UCSD-AML1 (cell line): ENCODE measurements around the gene NIF3L1.

Source experiments
- DNase-seq: peaks from one replicate; lab custom pipeline; 2025; ENCODE audit not compliant: unreplicated experiment; lab: John Stamatoyannopoulos, UW

NIF3L1 gene, protein sequence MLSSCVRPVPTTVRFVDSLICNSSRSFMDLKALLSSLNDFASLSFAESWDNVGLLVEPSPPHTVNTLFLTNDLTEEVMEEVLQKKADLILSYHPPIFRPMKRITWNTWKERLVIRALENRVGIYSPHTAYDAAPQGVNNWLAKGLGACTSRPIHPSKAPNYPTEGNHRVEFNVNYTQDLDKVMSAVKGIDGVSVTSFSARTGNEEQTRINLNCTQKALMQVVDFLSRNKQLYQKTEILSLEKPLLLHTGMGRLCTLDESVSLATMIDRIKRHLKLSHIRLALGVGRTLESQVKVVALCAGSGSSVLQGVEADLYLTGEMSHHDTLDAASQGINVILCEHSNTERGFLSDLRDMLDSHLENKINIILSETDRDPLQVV

DNA sequence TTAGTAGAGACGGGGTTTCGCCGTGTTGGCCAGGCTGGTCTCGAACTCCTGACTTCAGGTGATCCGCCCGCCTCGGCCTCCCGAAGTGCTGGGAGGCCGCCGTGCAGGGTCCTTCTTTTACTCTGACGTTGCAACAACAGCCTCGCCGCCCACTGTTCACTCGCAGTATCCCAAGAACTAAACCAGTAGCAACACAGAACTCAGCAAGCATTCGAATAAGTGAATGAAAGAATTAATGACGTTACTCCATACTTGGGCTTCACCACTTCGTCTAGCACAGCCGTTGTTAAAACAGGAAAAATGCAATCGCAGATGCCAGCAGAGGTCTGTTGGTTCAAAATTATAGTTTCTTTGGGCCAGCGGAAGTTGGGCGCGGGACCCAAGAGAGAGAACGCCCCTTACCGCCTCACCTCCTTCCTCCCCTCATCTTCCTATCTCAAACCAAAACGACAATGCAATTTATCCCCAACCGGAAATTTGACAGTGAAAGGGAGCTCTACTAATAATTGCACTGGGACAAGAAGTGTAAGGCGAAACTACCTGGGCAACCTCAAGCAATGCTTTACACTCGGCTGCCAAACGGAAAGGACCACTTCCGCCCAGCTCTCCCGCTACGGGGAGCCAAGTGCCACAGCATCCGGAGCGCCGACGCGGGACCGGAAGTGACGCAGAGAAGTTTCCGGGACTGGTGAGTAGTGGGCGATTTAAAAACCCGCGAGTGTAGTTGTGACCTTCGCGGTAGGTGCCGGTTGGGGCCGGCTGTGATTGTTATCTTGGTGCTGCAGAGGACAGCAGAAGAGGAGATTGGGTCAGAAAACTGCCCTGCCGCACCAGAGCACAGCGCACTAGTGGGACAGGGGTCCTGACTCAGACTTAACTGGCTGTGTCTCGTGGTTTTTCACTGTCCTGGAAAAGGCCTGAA lies at the start of gene NIF3L1, which contains the start of gene PPIL3:
Gene NIF3L1 (plus strand): TSS at position 668 of the 922 bp plus-strand sequence. CDS start 2,573 bp downstream, outside the sequence.
Gene PPIL3 (minus strand): TSS at position 374 of the 922 bp plus-strand sequence. CDS start 1,462 bp downstream, outside the sequence.
- peak; percentile 97 for DNase-seq

DNA sequence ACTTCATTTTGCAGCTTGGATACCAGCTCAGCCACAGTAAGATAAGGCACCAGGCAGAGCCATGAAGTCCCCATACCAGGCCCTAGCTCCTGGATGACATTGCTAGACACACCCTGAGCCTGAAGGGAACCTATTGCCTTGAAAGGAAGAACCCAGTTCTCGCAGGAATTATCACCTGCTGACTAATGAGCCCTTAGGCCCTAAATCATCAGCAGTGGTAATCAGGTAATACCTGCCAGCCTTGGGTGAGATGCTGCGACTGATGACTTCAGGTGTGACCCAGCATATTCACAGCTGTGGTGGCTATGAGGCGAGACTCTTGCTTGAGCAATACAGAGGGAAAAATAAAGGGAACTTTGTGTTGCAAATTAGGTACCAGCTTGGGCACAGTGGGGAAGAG lies 49.7 kb upstream of the NIF3L1 start:
- no peak for DNase-seq

DNA sequence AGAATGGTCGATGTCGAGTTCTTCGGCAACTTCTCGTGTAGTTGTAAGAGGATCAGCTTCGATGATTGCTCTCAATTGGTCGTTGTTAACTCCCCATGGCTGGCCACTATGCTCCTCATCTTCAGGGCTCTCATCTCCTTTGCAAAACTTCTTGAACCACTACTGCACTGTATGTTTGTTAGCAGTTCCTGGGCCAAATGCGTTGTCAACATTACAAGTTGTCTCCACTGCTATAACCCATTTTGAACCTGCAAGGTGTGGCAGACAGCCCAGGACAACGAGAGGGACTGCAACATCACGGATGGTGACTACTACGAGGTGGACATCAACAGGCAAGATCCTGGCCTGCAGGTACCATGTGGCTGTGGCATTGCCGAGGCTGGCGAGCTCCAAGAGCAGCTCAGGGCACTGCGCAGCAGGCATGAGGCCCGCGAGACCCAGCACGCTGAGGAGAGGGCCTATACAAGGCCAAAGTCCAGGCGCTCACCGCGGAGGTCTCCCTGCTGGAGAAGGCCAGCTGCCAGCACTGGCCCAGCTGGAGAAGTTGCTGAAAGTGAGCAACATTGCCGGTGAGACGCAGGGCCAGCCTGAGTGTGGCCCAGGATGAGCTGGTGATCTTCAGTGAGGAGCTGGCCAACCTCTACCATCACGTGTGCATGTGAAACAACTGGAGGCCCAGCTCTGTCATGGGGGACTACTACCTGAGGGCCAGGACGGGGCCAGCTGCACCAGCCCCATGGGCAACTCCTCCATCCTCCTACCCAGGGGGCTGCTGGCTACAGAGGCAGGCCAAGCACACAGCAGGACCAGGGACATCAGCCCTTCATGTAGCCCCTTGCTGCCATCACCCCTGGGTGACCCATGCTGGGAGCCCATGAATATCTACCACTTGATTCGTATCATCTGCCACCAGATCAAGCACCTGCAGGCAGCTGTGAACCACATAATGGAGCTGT lies 44.9 kb upstream of the NIF3L1 start:
- DNase-seq: no peak

DNA sequence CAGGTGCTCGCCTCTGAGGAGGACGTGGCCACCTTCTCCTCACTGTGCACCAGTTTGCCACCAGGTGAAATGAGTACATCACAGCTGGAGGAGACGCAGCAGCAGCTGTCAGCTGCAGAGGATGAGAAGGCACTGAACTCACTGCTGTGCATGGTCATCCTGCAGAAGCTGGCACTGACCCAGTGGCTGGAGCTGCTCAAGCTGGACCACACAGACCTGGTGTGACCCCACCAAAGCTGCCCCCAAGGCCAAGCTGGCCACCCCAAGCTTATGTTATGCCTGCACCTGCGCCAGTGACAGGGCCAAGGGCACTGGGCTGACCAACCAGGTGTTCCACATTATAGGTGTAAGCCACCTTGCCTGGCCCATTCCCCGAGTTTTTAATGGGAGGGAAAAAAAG lies 44.0 kb upstream of the NIF3L1 start:
- no peak for DNase-seq

DNA sequence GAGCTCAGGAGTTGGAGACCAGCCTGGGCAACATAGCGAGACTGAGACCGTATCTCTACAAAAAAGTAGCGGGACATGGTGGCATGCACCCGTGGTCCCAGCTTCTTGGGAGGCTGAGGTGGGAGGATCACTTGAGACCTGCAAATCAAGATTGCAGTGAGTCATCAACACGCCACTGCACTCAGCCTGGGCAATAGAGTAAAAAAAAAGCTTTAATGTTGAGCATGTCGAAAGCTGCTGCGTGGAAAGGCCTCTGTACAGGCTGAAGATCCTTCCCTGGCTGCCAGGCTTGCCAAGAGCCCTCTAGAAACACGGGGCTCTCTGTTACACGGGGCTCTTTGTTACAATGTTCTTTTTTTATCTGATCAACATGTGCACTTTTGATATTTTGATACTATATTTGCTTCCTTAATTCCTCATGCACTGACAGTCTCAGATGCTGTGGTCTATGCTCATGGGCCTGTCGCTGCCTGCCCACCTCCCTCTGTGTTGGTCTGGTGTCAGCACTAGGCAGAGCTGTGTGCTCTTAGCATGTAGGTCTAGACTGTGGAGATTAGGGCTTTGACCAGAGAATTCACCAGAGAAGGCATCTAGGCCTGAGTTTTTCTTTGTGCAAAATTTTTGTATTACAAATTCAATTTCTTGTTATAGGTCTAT lies 43.4 kb upstream of the NIF3L1 start:
- no peak for DNase-seq

DNA sequence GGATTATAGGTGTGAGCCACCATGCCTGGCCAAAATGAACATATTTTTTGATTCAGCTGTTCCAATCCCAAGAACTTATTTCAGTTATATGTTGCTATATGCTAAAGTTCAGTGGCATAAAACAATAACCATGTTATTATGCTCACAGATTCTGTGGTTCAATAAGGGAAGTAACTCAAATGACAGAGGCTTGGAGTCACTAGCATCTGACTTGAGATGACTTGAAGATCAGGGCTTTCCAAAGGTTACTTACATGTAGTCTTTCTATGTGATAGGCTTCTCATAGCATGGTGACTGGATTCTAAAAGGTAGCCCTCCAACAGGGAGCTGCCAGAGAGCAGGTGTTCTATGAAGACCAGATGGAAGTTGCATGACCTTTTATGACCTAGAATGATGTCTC lies 41.9 kb upstream of the NIF3L1 start:
- no peak for DNase-seq

DNA sequence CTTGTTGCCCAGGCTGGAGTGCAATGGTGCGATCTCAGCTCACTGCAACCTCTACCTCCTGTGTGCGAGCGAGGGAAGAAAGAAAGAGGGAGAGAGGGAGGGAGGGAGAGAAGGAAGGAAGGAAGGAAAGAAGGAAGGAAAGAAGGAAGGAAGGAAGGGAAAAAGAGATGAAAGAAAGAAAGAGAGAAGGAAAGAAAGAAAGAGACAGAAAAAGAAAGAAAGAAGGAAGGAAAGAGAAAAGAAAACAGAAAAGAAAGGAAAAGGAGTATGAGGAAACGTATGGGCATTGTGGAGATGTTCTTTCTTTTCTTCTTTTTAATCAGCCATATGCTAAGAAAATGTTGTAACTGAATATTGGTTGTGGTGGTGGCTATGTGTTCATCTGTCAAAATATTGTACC lies 41.2 kb upstream of the NIF3L1 start:
- no peak for DNase-seq

DNA sequence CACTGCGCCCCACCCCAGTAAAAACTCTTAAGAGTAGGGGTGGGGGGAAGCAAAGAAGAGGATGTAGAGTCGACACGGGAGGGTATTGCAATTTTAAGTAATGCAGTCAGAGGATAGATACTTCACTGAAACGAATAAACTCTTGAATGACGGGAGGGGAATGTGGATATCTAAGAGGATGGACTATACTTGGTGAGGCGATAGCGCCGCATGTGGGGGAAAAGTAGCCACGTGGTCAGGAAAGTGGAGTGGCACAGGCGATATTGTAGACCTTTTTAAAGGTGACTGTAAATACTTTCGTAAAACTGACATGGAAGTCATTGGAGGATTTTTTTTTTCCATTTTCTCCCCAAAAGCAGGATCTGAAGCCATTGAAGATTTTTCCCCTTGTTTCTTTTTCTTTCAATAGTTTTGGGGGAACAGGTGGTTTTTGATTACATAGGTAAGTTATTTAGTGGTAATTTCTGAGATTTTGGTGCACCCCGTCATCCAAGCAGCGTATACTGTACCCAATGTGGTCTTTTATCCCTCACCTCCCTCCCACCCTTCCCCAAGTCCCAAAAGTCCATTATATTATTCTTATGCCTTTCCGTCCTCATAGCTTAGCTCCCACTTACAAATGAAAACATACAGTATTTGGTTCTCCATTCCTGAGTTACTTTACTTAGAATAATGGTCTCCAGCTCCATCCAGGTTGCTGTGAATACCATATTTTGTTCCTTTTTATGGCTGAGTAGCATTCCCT lies 38.5 kb upstream of the NIF3L1 start:
- no peak for DNase-seq

DNA sequence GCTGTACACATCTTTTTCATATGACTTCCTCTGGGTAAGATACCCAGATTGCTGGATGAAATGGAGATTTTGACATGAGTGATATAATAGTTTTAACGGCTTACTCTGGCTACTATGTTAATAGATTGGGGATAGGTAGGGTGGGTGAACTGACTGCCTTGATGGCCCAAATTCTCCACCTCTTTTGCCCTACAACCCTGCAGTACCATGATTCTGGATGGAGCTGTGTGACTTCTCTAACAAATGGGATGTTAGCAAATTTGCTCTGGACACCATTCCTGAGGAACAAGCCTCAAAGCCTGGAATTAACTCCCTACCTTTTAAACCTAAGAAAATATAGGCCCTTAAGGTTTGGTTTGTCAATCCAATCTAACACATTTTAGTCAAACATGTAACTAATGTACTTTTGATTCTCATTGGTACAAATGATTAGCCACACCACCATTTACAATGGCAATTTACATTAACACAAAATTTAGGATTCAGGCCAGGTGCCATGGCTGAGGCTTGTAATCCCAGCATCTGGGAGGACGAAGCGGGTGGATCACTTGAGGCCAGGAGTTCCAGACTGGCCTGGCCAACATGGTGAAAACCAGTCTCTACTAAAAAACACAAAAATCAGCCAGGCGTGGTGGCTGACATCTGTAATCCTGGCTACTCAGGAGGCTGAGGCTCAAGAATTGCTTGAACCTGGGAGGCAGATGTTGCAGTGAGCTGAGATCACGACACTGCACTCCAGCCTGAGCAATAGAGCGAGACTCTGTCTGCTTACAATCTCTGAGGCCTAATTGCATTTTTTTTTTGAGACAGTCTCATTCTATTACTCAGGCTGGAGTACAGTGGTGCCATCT lies 37.5 kb upstream of the NIF3L1 start:
- DNase-seq: no peak

DNA sequence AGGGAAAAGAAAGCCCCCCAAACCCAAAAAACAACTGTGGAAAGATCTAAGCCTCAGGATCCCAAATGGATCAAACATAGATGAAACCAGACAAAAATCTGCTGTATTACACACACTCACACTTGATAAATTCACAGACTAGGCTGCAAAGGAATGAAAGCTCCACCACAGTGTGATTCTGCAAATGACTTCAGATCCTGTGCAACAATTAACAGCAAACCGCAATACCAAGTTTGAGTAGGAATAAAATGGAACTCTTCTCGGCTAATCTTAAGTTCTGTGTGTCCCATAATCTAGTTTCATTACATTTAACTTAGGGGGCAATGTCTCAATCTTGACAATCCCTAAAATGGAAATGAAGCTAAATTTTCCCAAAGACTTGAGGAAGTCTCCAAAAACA lies 36.6 kb upstream of the NIF3L1 start:
- no peak for DNase-seq

DNA sequence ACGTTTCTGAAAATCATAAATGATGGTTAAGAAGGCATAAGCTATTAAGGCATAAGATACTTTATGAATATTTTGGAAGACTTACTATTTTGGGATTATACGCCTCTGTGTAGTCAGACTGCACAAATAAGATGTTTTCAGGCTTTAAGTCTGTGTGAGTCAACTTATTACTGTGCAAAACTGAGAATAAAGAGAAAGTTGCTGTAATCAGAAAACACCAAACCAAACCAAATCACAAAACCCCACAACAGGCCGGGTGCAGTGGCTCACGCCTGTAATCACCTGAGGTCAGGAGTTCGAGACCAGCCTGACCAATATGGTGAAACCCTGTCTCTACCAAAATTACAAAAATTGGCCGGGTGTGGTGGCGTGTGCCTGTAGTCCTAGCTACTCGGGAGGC lies 32.4 kb upstream of the NIF3L1 start:
- no peak for DNase-seq

DNA sequence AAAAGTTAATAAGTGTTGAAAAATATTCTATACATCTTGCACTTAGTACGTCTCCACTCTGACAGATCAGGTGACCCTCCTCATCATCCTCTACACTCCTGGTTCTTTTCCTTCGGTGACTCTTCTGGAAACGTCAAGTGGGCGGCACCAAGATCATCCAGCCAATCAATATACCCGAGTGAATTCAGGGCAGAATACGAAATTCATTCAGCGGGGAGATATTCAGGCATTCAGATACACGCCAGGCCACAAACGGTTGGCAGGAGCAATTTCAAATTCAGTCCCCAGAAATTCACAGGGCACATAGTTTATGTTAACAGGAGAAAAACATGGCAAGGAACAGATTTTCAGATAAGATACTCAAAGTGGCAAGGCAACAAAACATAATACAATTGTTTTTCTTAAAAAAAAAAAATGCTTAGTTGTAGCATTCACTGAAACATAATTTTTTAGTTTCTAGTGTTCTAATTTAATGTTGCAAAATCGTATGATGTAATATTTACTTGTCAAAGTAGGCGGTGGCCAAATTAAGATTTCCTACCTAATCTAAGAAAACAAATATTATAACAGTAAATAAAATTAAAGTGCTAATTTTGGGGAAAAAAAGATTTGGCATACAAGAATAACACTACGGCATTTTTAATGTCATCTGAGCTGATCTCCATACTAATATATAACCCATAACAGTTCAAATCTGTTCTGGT lies 28.9 kb upstream of the NIF3L1 start:
- DNase-seq: no peak

DNA sequence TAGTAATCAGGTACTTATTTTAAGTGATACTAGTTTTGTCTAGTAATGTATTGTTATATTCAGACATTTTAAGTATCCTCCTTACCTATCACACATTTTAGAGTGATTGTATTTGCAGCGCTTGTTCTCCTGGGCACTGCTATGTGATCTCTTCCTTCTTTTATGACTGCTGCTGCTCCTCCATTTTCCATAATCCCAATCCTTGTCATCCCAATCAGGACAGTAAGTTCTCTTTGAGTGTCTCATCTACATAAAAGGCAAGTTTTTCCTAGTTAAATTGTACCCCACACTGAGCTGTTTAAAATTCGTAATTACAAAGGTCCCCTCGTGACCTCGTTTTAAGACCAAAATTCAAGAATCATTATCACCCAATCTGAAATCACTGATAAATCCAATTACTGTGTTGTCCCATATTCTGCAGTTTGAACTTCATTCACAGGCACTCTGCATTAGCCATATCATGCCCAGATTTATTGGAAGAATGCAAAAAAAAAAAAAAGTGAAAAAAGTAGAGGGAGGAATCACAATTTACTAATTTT lies 27.5 kb upstream of the NIF3L1 start:
- no peak for DNase-seq

DNA sequence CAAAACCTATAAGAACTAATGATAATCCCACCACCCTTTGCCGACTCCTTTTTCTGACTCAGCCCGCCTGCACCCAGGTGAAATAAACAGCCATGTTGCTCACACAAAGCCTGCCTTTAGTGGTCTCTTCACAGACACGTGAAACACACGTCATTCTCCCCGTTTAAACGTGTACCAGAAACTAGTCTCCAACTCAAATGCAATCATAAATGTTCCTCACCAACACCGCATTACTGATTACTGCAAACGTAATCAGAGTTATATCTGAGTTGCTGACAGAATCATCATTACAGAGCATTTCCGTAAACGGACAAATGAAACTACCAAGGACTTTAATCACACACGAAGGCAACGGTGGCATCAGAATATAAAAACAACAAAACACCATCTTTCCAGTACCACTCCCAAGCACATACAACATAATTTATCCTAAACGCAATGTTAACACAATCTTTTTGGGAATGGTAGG lies 26.6 kb upstream of the NIF3L1 start:
- no peak for DNase-seq

DNA sequence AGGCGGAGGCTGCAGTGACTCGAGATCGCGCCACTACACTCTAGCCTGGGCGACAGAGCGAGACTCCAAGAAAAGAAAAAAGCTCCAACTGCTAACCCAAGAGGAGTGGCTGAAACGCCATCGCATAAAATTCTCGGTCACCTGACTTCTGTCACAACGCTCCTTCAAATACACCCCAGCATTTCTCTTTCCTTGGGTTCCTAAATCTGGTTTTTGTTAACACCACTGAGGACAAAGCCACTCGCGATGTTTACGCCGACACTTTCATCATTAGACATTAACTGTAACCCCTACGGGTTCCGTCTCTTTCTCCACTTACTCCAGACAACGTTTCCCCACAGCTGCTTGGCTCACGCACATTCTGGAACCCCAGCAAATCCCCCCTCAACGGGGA lies 25.4 kb upstream of the NIF3L1 start:
- no peak for DNase-seq

DNA sequence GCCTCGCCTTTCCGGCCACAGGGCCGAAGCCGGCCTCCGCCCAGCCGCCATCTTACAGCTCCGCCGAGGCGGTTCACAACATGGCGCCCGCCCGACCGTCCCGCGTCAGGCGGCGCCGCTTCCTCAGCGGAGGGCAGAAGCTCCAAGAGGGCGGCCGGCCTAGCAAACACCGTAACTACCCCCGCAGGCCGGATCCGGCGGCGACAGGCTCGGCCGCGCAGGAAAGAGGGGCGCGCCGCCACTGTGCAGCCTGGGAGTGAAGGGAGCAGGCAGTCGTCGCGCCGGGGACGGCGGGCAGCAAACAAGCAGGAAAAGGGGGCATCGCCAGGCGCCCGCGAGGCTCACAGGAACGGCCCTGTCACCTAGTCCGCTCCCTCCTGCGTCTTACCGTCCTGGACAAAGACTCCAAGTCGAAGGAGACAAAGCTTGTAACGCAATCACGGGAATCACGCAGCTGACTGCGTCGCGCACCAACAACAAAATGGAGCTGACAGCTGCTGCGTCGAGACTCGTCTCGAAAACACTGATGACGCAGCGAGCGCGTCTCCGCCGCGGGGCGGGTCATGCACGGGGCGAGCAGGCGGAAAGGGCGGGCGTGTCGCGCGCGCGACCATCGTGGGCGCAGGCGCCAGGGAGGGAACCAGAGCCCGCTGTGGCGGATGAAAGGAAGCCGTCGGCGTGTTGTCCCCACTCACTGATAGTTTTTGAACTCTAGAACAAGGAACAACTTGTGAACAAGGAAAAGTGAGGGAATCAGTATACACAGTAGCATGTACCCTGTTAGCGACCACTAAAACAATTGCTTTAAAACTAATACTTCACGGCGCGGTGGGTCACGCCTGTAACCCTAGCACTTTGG lies 24.8 kb upstream of the NIF3L1 start, which contains the start of gene CLK1:
Gene CLK1 (minus strand): TSS at position 483 of the 859 bp plus-strand sequence. CDS start 2,796 bp downstream, outside the sequence.
- peak; percentile 94 for DNase-seq

DNA sequence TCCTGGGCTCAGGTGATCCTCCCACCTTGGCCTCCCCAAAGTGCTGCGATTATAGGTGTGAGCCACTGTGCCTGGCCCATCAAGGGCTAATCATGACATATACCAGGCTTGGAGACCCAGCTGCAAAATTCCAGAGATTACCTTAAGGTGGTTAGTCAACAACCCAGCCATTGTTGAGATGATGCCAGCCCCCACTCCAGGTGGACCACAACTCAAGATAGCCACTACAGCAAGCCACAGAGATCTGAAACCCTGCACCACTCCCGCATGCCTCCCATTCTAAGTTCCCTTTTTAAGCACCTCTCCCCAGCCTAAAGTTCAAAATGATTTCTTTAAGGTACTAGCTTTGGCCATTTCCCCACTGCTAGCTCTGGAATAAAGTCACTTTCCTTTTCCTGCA lies 20.2 kb upstream of the NIF3L1 start:
- peak; percentile 37 for DNase-seq
